H9 (cell line): Measurements from ENCODE around the gene OR13C4. TPM values are rescaled to one million over a fixed set of nuclear protein-coding genes. Genes with fewer than 3 reads are reported as not detected.

Source experiments
- DNase-seq: peaks from one replicate; pipeline ENCODE4 v3.0.0-alpha.2; 2017
- H2AFZ ChIP-seq: one replicate; pipeline ENCODE4 v1.6.1; 2013; ENCODE audit warnings: mild to moderate bottlenecking, low read length, control low read depth, moderate library complexity
- H2AK5ac ChIP-seq: 2 replicates; pipeline ENCODE4 v1.6.1; 2013; ENCODE audit warnings: low read length, control low read depth, mixed read lengths; ENCODE audit not compliant: insufficient read length
- H2BK120ac ChIP-seq: one replicate; pipeline ENCODE4 v1.6.1; 2013; ENCODE audit warnings: low read depth, mild to moderate bottlenecking, low read length, control low read depth, inconsistent platforms; ENCODE audit not compliant: poor library complexity, severe bottlenecking
- H2BK12ac ChIP-seq: 2 replicates; pipeline ENCODE4 v1.6.1; 2013; ENCODE audit warnings: low read length, control low read depth, mixed read lengths, low read depth; ENCODE audit not compliant: insufficient read length
- H2BK15ac ChIP-seq: 2 replicates; pipeline ENCODE4 v1.6.1; 2013; ENCODE audit warnings: low read depth, low read length, control low read depth
- H2BK20ac ChIP-seq: one replicate; pipeline ENCODE4 v1.6.1; 2013; ENCODE audit warnings: low read depth, mild to moderate bottlenecking, low read length, control low read depth, inconsistent platforms; ENCODE audit not compliant: poor library complexity, severe bottlenecking
- H2BK5ac ChIP-seq: 2 replicates; pipeline ENCODE4 v1.6.1; 2013; ENCODE audit warnings: low read length, control low read depth, mixed read lengths; ENCODE audit not compliant: insufficient read length
- H3K14ac ChIP-seq: 2 replicates; pipeline ENCODE4 v1.6.1; 2013; ENCODE audit warnings: low read length, control low read depth; ENCODE audit not compliant: insufficient read depth
- H3K18ac ChIP-seq: 2 replicates; pipeline ENCODE4 v1.6.1; 2013; ENCODE audit warnings: low read depth, mild to moderate bottlenecking, mixed read lengths, low read length, control low read depth; ENCODE audit not compliant: insufficient read length
- H3K23ac ChIP-seq: 2 replicates; pipeline ENCODE4 v1.6.1; 2013; ENCODE audit warnings: low read length, control low read depth, mixed read lengths, low read depth; ENCODE audit not compliant: insufficient read length
- H3K23me2 ChIP-seq: 2 replicates; pipeline ENCODE4 v1.6.1; 2013; ENCODE audit warnings: low read depth, mild to moderate bottlenecking, mixed read lengths, low read length, control low read depth; ENCODE audit not compliant: insufficient read length, poor library complexity, severe bottlenecking
- H3K27ac ChIP-seq: 2 replicates; pipeline ENCODE4 v1.5.1; 2013; ENCODE audit warnings: low read length, control low read depth, mixed read lengths, low read depth; ENCODE audit not compliant: insufficient read length
- H3K27me3 ChIP-seq: 2 replicates; pipeline ENCODE4 v1.6.1; 2013; ENCODE audit warnings: low read length, control low read depth, inconsistent platforms; ENCODE audit not compliant: insufficient read depth
- H3K4ac ChIP-seq: 2 replicates; pipeline ENCODE4 v1.6.1; 2013; ENCODE audit warnings: low read depth, mild to moderate bottlenecking, control low read depth, inconsistent platforms, low read length, moderate library complexity
- H3K4me1 ChIP-seq: 2 replicates; pipeline ENCODE4 v1.6.1; 2013; ENCODE audit warnings: low read length, control low read depth, inconsistent platforms; ENCODE audit not compliant: insufficient read depth
- H3K4me2 ChIP-seq: 2 replicates; pipeline ENCODE4 v1.6.1; 2013; ENCODE audit warnings: low read length, control low read depth, mixed read lengths; ENCODE audit not compliant: insufficient read length, insufficient read depth
- H3K56ac ChIP-seq: 2 replicates; pipeline ENCODE4 v1.6.1; 2013; ENCODE audit warnings: low read depth, mild to moderate bottlenecking, mixed read lengths, low read length, control low read depth; ENCODE audit not compliant: insufficient read length
- H3K79me1 ChIP-seq: 2 replicates; pipeline ENCODE4 v1.6.1; 2013; ENCODE audit warnings: low read depth, mild to moderate bottlenecking, moderate library complexity, low read length, control low read depth, inconsistent platforms; ENCODE audit not compliant: insufficient read depth, poor library complexity, severe bottlenecking
- H3K79me2 ChIP-seq: 2 replicates; pipeline ENCODE4 v1.6.1; 2013; ENCODE audit warnings: low read length, control low read depth, inconsistent platforms; ENCODE audit not compliant: insufficient read depth
- H3K9ac ChIP-seq: 2 replicates; pipeline ENCODE4 v1.6.1; 2013; ENCODE audit warnings: low read length, control low read depth, mixed read lengths; ENCODE audit not compliant: insufficient read length; ENCODE audit errors: extremely low read depth
- H3K9me3 ChIP-seq: one replicate; pipeline ENCODE4 v1.6.1; 2013; ENCODE audit warnings: low read depth, low read length, inconsistent platforms; ENCODE audit not compliant: control insufficient read depth
- H3T11ph ChIP-seq: one replicate; pipeline ENCODE4 v1.6.1; 2013; ENCODE audit warnings: mild to moderate bottlenecking, low read length, control low read depth, inconsistent platforms
- H4K20me1 ChIP-seq: one replicate; pipeline ENCODE4 v1.6.1; 2013; ENCODE audit not compliant: control insufficient read depth, insufficient read length, insufficient read depth
- H4K5ac ChIP-seq: 2 replicates; pipeline ENCODE4 v1.6.1; 2013; ENCODE audit warnings: low read depth, mild to moderate bottlenecking, mixed read lengths, low read length, control low read depth; ENCODE audit not compliant: insufficient read length
- H4K8ac ChIP-seq: replicated peaks from 2 replicates; pipeline ENCODE4 v1.6.1; 2013; ENCODE audit warnings: low read length, control low read depth, mixed read lengths, low read depth; ENCODE audit not compliant: insufficient read length
- H4K91ac ChIP-seq: 2 replicates; pipeline ENCODE4 v1.6.1; 2013; ENCODE audit warnings: low read depth, mild to moderate bottlenecking, moderate library complexity, mixed read lengths, low read length, control low read depth; ENCODE audit not compliant: insufficient read length
- H3K27ac Mint-ChIP-seq, 3 experiments: 2 replicates in 2 of 3; 3 replicates in 1 of 3; pipeline ENCODE4 v1.8.0; 2020 to 2021; ENCODE audit warnings: mixed read lengths in 3 of 3, mild to moderate bottlenecking in 1 of 3, moderate library complexity in 1 of 3
- H3K27me3 Mint-ChIP-seq: 2 replicates; pipeline ENCODE4 v1.8.0; 2021; ENCODE audit warnings: low read depth, mild to moderate bottlenecking, moderate library complexity, mixed read lengths
- H3K36me3 Mint-ChIP-seq, 3 experiments: 2 replicates in 2 of 3; 3 replicates in 1 of 3; pipeline ENCODE4 v1.8.0; 2020 to 2021; ENCODE audit warnings: low read depth in 3 of 3, mixed read lengths in 3 of 3; ENCODE audit not compliant: insufficient read depth in 1 of 3
- H3K4me1 Mint-ChIP-seq, 2 experiments: 2 replicates each; pipeline ENCODE4 v1.8.0; 2020; ENCODE audit warnings: mixed read lengths in 2 of 2
- H3K4me3 Mint-ChIP-seq, 2 experiments: 2 replicates in 1 of 2; 3 replicates in 1 of 2; pipeline ENCODE4 v1.8.0; 2020 to 2021; ENCODE audit warnings: mild to moderate bottlenecking in 2 of 2, mixed read lengths in 2 of 2, moderate library complexity in 1 of 2
- H3K9me3 Mint-ChIP-seq, 2 experiments: 2 replicates in 1 of 2; 3 replicates in 1 of 2; pipeline ENCODE4 v1.8.0; 2020; ENCODE audit warnings: mild to moderate bottlenecking in 2 of 2, mixed read lengths in 2 of 2, moderate library complexity in 1 of 2
- CTCF ChIP-seq: fragments of 200-600 bp; sonication (generic); conservative IDR thresholded peaks from 3 replicates; pipeline ENCODE4 v1.8.0; 2021; ENCODE audit warnings: antibody characterized with exemption, mild to moderate bottlenecking
- WGBS: extraction: QIAGEN DNeasy Blood & Tissue Kit; methylation state at CpG from one replicate; pipeline ENCODE4 v1.1.7; 2013; ENCODE audit warnings: missing lambda C conversion rate, low lambda C conversion rate, mixed read lengths; ENCODE audit not compliant: insufficient read length; ENCODE audit errors: extremely low coverage; 5-methylcytosine and 5-hydroxymethylcytosine counted together
- total RNA-seq: library from RNA; stranded (reverse); gene quantifications from 2 replicates; pipeline ENCODE4 v1.2.1, GENCODE V29; 2021

OR13C4 gene
- total RNA-seq, 1 experiment from 2014 or later: not detected

DNA sequence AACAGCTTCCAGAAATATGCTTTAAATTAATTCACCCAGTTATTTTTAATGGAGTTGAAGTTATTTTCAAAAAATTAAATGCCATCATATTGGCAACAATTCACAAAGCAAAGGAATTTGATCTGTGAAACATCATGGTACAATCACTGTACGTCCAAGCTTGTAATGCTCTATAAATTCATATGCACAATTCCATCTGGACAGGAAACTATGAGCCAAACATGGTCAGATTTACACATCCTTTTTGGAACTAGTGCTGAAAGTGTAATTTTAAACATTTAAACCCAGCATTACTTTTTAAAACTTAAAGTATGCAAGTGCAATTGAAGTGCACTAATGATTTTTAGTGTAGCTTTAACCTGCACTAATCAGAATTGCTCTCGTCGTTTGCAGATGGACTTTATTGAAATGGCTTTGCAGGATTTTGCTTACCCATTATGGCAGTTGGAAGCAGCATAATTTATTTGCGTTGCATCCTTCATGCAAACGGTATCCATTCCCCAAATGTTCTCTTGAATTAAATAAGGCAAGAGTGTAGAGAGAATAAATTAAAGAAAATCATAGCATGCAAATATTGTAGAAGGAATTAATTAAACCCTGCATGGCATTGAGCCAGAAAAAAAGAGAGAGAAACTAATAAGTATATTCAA, 44.0 kb downstream of the OR13C4 start:
- Histone ChIP-seq H3K79me1 (no peaks in the 10 kb centered on the region), H2BK12ac (no peak overlapping the region), H4K8ac (no peak overlapping the region), H3K18ac (no peak overlapping the region), H2AK5ac (no peak overlapping the region), H3K23ac (no peak overlapping the region), H2AFZ (no peak overlapping the region), H3K14ac (no peak overlapping the region), H2BK20ac (no peak overlapping the region), H4K5ac (no peak overlapping the region), H4K20me1 (no peaks in the 10 kb centered on the region), H3K79me2 (no peaks in the 10 kb centered on the region), H2BK120ac (no peak overlapping the region), H3K27me3 (no peaks in the 10 kb centered on the region), H3K9me3 (no peaks in the 10 kb centered on the region), H3K4me1 (no peaks in the 10 kb centered on the region), H2BK15ac (no peak overlapping the region), H3K9ac (no peak overlapping the region), H3K27ac (no peak overlapping the region), H3K4me2 (no peak overlapping the region), H3K56ac (no peak overlapping the region), H3K4ac (no peak overlapping the region), H2BK5ac (no peak overlapping the region), H3T11ph (no peak overlapping the region), H3K23me2 (no peaks in the 10 kb centered on the region), H4K91ac (no peak overlapping the region)
- no peaks in the 10 kb centered on the region for H3K4me1 Mint-ChIP-seq
- no CpG with 5 or more reads among the region's 5 CpGs for WGBS
- H3K9me3 Mint-ChIP-seq: no peaks in the 10 kb centered on the region
- no peaks in the 10 kb centered on the region for H3K36me3 Mint-ChIP-seq
- no peak overlapping the region for H3K4me3 Mint-ChIP-seq
- no peaks in the 10 kb centered on the region for H3K27me3 Mint-ChIP-seq
- TF ChIP-seq CTCF: no peak
- DNase-seq: no peak
- no peak overlapping the region for H3K27ac Mint-ChIP-seq

Other genes with a start within 250 kb of the OR13C4 start
- gene OR13F1, start 22.9 kb downstream of the OR13C4 start, total RNA-seq: not detected in 2 replicates
- not detected in 2 replicates for gene OR13C3, start 9.6 kb upstream of the OR13C4 start, total RNA-seq
- gene OR13C8, start 42.0 kb upstream of the OR13C4 start, total RNA-seq: not detected in 2 replicates
- not detected in 2 replicates for gene OR13C5, start 72.2 kb upstream of the OR13C4 start, total RNA-seq
- not detected in 2 replicates for gene OR13C2, start 78.4 kb upstream of the OR13C4 start, total RNA-seq
- not detected in 2 replicates for gene OR13C9, start 91.0 kb upstream of the OR13C4 start, total RNA-seq
- not detected in 2 replicates for gene OR13D1, start 167.3 kb upstream of the OR13C4 start, total RNA-seq
- 13.8 and 13.9 TPM in 2 replicates for gene NIPSNAP3A, start 220.5 kb upstream of the OR13C4 start, total RNA-seq
- gene NIPSNAP3B, start 236.9 kb upstream of the OR13C4 start, total RNA-seq: 0.26 and 0.57 TPM in 2 replicates